HCEC 1CT (cell line): ENCODE results near the gene MEGF11.

Source experiments
- DNase-seq: peaks from one replicate; pipeline ENCODE4 v3.0.0-alpha.2; 2017

The MEGF11 gene

DNA sequence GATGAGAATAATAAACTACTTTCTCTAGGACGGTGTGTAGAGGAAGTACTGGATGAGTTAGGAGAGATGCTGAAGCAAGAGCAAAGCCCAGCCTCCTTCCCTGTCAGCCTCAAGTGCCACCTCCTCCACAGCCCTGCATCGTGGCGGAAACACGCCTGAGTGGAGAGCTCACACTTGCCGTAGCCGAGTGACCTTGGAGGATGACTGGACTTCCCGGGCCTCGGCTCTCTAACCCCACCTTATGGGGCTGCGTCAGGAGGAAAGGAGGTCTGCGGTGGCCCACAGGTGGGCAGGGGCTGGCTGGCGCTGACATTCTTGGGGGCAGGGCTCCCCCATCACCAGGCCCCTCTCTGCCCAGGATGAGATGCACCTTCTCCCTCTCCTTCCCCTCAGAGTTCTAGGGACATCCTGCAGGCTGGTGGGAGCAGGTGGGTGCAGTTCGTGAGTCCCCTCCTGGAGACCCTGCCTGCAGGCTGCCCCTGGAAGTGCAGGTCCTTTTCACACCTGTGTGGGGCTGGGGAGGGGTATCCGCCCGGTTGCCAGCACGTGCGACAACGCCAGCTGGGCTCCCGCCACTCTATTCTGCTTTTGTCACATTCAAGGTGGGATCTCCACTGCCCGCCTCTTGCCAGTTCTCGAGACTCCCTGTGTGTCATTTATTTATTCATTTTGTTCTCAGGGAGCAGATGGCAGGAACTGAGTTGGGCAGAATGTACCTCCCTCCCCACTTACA lies 175.2 kb downstream of the MEGF11 start:
- no peak for DNase-seq

DNA sequence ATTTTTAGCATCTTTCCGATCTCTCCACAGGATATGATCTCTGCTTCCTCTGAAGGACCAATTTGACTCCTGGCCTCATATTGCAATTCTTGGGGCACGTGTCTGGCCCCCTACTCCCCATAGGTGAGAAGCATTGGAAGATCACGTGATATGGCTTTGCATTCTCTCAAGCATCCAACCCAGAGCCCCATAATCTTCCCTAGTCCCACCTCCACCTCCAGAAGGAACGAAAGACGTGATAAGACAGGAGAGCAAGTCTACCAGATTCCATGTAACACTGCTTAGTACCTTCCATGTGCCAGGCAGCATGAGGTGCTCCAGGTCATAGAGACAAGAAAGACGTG lies 176.3 kb downstream of the MEGF11 start:
- DNase-seq = no peak

DNA sequence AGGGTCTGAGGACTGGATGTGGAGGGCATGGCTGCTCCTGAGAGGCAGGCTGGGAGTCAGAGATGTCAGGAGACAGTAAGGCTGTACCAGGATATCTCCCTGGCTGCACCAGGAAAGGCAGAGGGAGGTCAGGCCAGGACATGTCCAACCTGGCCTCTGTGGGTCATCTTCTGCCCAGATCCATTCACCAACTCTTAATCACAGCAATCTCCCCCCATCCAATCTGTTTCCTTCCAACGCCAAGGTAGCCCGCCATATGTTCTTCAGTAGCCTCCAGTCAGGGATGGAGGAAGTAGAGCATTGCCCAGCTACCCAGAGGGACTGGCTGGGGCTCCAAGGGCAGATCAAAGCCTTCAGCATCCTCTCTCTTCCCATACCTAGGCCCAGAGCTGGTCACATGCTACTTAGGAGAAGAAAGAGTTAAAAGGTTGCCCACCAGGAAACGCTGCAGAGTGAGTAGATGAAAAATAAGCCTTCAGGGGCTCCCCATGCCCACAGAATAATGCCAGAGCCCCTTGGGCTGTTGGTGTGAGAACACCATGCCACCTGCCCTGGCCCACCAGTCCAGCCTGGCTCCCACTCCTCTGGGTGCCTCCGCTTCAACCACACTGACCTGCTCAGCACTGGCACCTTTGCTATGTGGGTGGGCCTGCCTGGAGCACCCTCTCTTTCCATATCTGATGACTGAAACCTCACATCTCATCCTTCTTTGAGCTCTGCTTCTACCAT lies 176.8 kb downstream of the MEGF11 start:
- DNase-seq = no peak

DNA sequence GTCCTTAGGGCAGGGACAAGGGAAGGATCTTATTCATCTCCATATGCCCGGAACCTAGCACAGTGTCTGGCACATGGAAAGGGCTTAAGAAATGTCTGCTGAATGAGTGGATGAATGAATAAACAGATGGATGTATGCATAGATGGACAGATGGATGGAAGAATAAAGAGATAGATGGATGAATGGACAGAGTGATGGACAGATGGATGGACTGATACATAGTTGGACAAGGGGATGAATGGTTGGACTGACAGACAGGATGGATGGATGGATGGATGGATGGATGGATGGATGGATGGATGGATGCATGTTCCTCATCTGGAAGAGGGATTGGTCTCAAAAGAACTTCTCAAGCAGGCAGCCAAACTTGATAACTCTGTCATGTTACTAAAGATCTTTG lies 177.6 kb downstream of the MEGF11 start:
- DNase-seq = no peak

DNA sequence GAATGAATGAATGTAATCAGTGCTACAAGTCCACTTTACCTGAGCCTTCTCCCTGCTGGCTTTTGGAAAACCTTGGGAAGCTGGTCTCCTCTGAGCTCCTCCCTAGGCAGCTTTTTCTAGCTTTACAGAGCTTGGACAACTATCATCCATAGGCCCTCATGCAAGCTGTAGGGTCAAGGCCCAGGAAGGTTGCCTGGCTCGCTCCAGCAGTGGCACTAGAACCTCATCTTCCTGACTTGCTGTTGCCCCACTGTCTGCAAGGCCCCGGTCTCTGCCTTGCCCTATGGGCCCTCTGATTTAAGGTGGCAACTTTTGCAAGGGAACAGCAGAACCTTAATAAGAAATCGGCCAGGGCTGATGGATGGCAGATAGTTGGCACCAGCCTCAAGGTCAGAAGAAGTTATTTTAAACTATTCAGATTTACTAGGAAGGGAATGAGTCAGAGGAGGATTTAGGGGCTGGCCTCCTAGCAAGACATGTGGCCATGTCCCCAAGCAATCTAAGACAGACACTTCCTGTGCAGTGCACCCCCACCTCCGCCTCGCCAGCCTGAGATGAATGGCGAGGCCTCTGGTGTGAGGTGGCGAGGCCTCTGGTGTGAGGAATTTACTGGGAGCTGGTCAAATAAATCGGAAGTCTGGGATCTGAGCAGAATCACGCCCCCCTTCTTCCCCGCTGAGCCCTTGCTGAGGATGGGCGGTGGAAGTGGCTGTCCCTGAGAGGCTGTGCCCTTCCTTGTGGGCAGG lies 180.8 kb downstream of the MEGF11 start:
- peak; percentile 6 for DNase-seq

DNA sequence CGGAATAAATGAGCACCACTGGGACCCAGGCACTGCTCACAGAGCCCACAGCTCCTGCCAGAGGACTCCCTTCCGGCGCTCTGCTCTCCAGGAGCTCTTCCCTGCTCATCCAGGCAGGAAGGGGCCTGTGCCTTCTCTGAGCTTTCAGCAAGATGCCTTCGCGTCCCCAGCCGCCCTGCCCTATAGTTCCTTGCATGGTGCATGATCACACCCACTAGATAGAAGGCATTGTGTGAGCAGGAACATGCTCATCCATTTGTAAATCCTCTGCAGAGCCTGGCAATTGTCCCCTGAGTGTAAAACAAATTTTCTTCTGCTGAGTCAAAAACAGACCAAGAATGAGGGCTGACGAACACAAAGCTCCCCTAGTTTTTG lies 181.6 kb downstream of the MEGF11 start:
- no peak for DNase-seq

DNA sequence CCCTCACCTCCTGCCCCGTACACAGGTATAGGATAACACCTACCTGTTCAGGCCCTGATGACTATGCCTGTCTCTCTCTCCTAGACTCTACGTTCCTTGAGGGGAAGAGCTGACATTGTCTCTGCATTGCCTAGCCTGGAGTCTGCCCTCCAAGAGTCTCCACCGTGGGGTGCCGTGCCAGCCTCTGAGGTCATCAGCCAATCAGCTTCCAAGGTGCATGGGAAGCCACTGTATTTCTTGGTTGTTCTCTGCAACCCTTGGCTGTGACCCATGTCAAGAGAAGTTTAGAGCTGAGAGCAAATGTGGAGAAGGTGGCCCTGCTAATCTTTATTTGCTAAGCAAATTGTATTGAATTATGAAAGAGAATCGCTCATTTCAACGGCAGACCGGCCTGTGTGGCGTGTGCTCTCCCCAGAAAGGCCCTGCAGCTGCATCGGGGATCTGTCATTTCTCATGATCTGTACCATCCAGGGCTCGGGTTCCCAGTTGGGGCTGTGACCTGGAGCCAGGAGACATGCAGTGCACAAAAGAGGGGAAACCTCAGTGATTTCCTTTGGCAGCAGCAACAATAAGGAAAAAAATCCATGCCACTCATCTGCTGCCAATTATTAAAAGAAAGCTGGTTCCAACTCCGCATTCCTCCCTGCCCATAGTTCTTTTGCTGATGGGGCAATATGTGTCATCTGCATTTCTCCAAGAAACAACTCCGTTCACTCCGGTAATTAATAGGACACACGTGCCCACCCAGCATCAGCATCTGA lies 182.2 kb downstream of the MEGF11 start:
- no peak for DNase-seq

DNA sequence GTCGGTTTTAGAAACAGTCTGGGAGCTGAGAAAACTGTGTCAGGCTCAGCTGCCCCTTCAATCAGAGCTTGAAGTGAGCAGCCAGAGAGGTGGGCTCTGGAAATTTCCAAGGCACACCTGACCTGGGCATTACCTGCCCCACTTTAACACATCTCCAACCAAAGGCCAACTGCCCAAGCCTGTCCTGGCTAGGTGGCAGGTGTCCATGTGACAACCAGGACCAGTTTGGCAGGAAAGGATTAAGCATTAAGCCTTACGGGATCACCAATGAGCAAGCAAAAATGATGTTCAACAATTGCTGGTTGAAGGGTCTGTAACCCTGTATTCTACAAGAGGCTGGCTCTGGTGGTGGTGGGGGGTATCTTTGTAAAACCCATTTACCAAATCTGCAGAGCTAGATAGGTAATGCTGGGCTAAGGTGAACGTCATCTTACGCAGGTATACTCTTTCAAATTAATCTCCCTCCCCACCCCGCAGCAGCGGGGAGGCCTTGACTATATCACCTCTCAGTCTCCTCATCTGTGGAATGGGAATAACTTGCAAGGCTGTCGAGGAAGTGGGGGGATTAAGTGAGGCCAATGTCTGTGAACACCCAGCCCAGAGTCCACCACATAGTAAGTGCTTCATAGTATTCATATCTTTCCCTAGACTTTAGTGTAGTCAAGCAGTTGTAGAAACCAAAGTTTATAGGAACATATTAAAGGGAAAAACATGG lies 183.2 kb downstream of the MEGF11 start:
- DNase-seq = no peak

DNA sequence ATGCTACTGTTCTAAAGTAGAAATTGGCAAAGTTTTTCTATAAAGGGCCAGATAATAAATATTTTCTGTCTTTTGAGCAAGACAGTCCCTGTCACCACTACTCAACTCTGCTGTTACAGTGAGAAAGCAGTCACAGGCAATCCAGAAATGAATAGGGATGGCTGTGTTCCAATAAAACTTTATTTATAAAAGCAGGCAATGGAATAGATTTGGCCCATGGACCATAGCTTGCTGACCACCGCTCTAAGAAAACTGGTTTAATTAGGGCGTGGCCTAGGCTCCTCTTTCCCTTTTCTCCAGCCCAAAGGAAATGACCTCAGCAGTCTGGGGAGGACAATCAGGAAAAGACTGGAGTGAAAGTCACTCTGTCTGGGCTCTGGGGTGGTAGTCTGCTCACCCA lies 183.8 kb downstream of the MEGF11 start:
- no peak for DNase-seq

DNA sequence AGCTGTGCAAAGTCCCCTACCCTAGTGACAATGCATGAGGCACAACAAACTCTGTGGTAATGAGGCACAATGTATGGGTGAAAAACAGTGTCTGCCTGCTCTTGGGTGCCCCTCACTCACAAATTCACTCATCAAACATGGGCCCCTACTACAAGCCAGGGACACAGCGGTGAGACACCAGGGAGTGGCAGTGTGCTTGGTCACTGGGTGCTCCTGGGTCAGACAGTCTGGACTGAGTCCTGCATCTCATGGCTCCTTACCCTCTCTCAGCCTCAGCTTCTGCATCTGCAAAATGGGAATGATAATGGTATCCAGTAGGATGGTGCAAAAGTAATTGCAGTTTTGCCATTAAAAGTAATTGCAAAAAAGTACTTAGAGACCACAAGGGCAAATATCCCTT lies 184.7 kb downstream of the MEGF11 start:
- no peak for DNase-seq

DNA sequence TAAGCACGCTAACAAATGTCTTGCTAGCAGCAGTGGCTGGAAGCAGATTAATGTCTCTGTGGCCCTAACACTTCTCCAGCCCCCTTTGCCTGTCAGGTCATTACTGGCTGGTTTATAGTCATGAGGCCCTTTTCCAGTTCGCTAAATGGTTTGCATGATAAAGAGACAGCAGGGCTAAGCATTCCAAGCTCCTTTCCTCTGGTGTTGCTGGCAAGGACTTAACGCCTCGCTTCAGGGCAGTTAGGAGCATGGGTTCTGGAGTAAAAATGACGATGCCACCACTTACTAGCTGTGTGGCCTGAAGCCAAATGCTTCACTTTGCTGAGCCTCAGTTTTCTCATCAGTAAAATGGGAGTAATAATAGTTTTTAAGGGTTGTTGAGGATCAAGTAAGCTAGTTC lies 185.9 kb downstream of the MEGF11 start:
- no peak for DNase-seq

DNA sequence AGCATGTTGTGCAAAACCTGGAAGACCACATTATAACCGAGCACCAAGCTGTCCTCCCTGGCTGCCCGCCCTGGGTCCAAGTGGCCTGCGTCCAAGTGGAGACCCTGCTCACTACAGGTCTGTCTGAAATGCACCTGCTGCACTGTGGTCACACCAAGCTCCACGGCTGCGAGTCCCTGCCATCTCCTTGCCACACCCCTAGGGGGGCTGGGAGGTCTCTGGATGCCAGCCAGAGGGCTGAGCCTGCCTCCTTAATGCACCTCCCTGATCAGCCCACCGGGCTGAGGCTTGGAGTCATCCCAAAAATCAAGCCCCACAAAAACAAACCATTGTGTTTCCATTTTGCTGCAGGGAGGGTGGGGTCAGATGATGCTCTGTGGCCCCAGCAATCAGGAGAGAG lies 187.1 kb downstream of the MEGF11 start:
- DNase-seq = no peak

DNA sequence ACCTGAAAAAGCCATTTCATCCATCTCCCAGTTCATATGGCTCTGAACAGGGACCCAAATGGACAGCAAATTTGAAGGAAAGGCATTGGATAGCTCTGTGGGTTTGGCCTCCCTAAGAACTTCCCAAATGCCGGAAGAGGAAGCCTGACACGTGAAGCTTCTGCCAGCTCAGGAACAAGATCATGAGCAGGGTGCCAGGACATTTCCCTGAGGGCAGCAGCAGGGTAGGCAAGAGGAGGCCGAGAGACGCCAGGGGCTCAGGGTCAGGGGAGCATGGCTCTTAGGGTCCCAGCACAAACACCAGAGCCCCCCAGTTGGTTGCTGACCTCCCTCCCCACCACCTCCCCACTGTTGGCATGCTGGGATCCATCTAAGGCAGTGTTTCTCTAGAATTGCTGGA lies 187.5 kb downstream of the MEGF11 start:
- DNase-seq = no peak

DNA sequence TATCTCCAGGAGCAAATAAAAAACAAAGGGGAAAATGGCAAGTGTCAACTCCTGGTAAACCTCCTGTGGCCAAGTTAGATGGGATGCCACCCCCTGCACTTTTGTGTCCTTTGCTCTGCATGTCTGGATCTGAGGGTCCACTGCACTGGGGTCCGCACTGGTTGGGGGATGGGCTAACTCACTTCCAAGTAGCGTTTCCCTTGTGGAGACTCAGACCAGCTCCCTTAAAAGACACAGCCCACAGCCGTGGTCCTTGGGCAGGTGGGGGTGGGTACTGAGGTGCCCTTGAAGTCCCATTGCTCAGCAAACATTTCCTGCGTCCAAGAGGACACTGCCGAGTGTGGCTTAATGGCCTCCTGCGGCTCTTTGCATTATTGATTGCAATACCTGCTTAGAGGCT lies 188.2 kb downstream of the MEGF11 start:
- no peak for DNase-seq

DNA sequence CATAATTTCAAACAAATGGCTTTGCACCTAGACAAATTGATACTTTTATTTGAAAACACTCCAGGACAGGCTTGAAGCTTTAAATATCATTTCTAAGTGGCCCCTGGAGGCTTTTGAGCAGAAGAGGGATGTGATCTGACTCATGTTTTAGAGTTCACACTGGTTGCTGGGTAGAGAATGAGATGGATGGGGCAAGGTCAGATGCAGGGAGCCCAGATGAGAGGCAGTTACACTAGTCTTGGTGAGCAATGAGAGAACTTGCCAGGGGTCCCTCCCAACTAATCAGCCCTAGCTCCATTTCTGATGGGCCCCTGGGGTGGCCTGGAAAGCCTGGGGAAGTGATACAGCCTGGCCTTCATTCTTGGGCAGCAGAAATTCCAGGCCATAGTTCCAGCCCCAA lies 190.4 kb downstream of the MEGF11 start:
- DNase-seq = no peak

DNA sequence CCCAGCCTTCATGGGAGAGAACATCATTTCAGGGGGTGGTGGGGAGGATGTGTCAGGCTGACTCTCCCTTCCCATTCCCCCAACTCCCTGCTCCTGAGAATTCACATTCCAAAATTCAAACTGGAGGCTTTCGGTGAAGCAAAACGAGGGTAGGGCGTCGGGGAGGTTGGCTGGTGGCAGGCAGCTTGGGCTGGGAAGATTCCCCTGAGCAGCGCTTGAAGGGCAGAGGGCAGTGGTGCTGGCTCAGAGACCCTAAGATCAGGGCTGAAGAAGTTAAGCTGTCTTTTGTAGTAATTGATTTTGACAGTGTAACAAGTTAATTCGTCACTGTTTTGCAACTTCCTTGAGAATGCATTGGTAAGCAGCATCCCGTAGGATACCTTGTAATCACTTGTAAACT lies 196.5 kb downstream of the MEGF11 start:
- no peak for DNase-seq

DNA sequence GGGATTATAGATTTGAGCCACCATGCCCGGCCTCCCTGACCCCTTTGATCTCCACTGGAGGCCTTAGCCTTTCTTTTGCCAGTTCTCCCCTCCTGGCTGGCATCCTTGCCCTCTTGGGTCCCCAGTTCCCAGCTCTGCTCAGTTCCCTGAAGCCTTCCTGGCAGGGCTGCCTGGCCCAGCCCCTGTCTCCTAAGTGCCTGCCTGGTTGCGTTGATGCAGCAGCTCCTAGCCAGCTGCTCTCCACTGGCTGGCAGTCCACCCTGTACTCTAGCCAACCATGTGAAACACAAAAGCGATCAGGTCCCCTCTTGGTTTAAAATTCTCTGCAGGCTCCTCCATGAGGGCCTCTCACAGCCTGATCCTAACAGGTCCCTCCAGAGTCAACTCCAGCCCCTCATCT lies 199.6 kb downstream of the MEGF11 start:
- no peak for DNase-seq

DNA sequence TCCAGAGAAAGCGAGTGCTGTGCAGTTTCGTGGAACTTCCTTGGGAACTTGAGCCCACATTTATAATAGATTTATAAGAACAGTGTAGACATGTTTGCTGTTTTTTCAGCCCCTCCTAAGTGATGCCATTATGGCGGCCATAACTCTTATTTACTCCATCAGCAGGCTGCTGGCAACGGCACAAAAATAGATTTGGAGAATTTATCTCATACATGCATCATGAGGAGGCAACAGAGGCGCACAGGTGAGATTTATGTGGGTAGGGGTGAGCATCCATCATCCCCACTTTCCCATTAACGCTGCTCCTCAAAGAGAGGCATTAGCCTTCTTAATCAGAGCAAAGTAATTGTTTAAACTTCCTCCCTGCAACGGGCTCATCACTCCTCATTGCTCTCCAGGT lies 201.7 kb downstream of the MEGF11 start:
- no peak for DNase-seq

DNA sequence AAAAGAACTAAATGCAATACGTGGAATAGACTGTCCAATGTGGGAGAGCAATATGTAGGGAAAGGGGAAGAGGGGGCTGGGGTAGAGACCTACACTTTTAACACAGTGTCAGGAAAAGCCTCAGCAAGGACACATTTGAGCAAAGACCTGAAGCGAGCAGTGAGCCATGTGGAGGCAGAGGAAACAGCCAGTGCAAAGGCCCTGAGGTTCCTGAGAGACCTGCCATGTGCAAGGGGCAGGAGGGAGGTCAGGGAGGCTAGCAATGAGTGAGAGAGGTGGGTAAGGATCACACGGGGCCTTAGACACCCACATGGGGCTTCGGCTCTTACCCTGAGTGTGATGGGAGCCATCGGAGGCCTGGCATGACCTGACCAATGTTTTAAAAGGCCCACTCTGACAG lies 203.3 kb downstream of the MEGF11 start:
- no peak for DNase-seq

DNA sequence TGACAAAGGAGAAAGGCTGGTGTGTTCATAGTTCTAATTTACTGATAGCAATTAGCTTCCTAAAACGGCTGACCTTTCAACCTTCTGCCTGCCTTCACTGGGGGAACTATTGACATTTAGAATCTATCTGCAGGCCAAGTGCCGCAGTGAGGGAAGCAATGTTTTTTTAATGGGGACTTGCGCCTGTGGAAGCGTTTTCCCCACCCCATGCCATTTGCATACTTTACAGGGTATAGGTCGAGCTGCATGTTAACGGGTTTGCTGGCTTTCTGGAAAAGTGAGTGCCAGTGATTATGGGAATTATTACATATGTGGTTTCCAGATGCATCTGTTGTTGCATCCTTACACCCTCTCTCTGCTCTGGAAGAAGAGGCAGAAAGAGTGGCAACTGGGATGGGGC lies 204.2 kb downstream of the MEGF11 start:
- DNase-seq = no peak

DNA sequence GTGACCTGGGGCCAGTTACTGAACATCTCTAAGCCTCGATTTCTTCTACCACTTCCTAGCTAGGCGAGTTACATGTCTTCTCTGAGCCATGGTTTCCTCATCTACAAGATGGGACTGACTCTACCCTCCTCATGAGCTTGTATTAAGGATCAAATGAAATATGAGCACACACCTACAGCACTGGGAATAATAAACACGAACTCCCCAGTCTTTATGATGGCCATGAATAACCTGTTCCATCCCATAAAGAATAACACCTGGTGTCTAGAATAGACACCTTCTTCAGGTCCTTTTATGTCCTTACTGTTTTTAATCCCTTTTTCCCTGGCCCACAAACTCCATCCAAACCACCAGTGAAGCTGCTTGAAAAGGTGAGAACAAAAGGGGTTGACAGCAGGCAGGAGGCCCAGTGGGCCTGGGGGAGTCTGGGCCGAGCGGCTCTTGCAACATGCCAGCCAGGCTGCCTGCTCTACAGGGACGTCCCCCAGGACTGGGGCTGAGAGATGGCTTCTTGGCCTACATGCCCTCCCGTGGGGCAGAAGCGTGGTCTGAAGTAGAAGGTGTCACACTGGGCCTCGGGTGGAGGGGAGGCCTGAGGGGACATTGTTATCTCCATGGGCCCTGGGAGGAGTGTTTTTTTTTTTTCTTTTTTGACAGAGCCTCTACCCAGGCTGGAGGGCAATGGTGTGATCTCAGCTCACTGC lies 206.1 kb downstream of the MEGF11 start:
- no peak for DNase-seq

DNA sequence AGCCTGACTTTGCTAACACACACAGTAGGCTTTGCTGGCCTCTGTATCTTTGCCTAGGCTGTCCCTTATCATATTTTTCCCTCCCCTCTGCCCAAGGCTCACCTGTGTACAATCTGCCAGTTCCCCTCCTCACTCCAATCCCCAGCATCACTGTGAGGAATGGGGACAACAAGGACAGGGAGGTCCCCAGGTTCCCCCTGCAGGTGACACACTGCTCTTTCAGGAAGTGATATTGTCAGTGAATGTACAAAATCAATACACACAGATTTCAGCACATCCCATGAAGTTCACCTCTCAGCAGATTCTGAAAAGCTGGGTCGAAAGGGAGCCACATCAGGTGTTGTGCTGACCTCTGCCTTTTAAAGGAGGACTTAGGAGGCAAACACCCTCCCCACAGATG lies 206.8 kb downstream of the MEGF11 start:
- no peak for DNase-seq
